ENCODE results near the gene CCDC13. TPM values are rescaled to one million over a fixed set of nuclear protein-coding genes. Genes with fewer than 3 reads are reported as not detected.

The CCDC13 gene
- total and polyA plus RNA-seq, 7 donors, result 0.60 to 3.9 (median 1.1) TPM; not detected in 1

GRCh38 chr3:42730294-42730693 lies 42.8 kb downstream of the CCDC13 start:
- Histone ChIP-seq H3K36me3 (no peaks in the 10 kb centered on the region), H3K9me3 (no peaks in the 10 kb centered on the region), H3K27ac (no peak overlapping the region), H3K4me1 (peaks cover 0 to 6% (median 2%) of the 10 kb centered on the region in 4 donors), H3K27me3 (no peaks in the 10 kb centered on the region), H3K4me3 (no peak overlapping the region)
- 90 to 91% methylated on average over 11 of the region's 11 CpGs for WGBS, 2 donors
- intact Hi-C loops (cut with DNase I), result no loop called here
- peak; percentile 46 for DNase-seq
- TF ChIP-seq, protein P1, sequence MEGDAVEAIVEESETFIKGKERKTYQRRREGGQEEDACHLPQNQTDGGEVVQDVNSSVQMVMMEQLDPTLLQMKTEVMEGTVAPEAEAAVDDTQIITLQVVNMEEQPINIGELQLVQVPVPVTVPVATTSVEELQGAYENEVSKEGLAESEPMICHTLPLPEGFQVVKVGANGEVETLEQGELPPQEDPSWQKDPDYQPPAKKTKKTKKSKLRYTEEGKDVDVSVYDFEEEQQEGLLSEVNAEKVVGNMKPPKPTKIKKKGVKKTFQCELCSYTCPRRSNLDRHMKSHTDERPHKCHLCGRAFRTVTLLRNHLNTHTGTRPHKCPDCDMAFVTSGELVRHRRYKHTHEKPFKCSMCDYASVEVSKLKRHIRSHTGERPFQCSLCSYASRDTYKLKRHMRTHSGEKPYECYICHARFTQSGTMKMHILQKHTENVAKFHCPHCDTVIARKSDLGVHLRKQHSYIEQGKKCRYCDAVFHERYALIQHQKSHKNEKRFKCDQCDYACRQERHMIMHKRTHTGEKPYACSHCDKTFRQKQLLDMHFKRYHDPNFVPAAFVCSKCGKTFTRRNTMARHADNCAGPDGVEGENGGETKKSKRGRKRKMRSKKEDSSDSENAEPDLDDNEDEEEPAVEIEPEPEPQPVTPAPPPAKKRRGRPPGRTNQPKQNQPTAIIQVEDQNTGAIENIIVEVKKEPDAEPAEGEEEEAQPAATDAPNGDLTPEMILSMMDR (IDR thresholded peaks at IDR 0.05), result no peak
- TF ChIP-seq POLR2AphosphoS5 (IDR thresholded peaks at IDR 0.05) (no peak), POLR2A (IDR thresholded peaks at IDR 0.05) (no peak)

- TF ChIP-seq POLR2AphosphoS5 (IDR thresholded peaks at IDR 0.05) (no peak), EP300 (IDR thresholded peaks at IDR 0.05) (no peak), POLR2A (IDR thresholded peaks at IDR 0.05) (no peak)
- TF ChIP-seq, protein P1 (IDR thresholded peaks at IDR 0.05), result no peak
- DNase-seq, result peak; percentile 13
- H3K4me1 ChIP-seq, result peaks cover 0 to 6% (median 2%) of the 10 kb centered on the region in 4 donors
- H3K36me3 ChIP-seq, result no peaks in the 10 kb centered on the region
- H3K9me3 ChIP-seq, result no peaks in the 10 kb centered on the region
- intact Hi-C loops (cut with DNase I), result no loop called here
- WGBS, 2 donors, result 85 to 86% methylated on average over 6 of the region's 6 CpGs
- no peak overlapping the region for H3K27ac ChIP-seq
- H3K27me3 ChIP-seq, result no peaks in the 10 kb centered on the region
- H3K4me3 ChIP-seq, result no peak overlapping the region
Measured at GRCh38 chr3:42729404-42730145, 43.5 kb downstream of the CCDC13 start.

- Histone ChIP-seq H3K27ac (no peak overlapping the region), H3K4me1 (peaks cover 0 to 6% (median 2%) of the 10 kb centered on the region in 4 donors), H3K27me3 (no peaks in the 10 kb centered on the region), H3K9me3 (no peaks in the 10 kb centered on the region), H3K4me3 (no peak overlapping the region), H3K36me3 (no peaks in the 10 kb centered on the region)
- WGBS, 2 donors, result 88 to 89% methylated on average over 3 of the region's 3 CpGs
- intact Hi-C loops (cut with DNase I), result no loop called here
- peak; percentile 27 for DNase-seq
- TF ChIP-seq POLR2AphosphoS5 (IDR thresholded peaks at IDR 0.05) (no peak), EP300 (IDR thresholded peaks at IDR 0.05) (no peak), POLR2A (IDR thresholded peaks at IDR 0.05) (no peak)
- TF ChIP-seq, protein P1 (IDR thresholded peaks at IDR 0.05), result no peak
Measured at GRCh38 chr3:42728668-42729364, 44.2 kb downstream of the CCDC13 start.

GRCh38 chr3:42728056-42728455 lies 45.0 kb downstream of the CCDC13 start:
- TF ChIP-seq, protein P1 (IDR thresholded peaks at IDR 0.05), result no peak
- no peak for TF ChIP-seq EP300 (IDR thresholded peaks at IDR 0.05)
- no peak for TF ChIP-seq POLR2AphosphoS5 (IDR thresholded peaks at IDR 0.05)
- TF ChIP-seq POLR2A (IDR thresholded peaks at IDR 0.05), result no peak
- Histone ChIP-seq H3K9me3 (no peaks in the 10 kb centered on the region), H3K36me3 (no peaks in the 10 kb centered on the region), H3K4me1 (peaks cover 0 to 6% (median 2%) of the 10 kb centered on the region in 4 donors), H3K27ac (no peak overlapping the region), H3K27me3 (no peaks in the 10 kb centered on the region), H3K4me3 (no peak overlapping the region)
- intact Hi-C loops (cut with DNase I), result no loop called here
- 25 to 50% methylated on average over 3 of the region's 3 CpGs for WGBS, 2 donors
- DNase-seq, result peak; percentile 71
